Stimulated activated CD8-positive, alpha-beta memory T cell treated with anti-CD3 and anti-CD28 coated beads, Interleukin-15, amount 100 ng/mL, for 4 hours (primary cell): ENCODE measurements around the gene DNMT3A.

ENCODE experiments used
- DNase-seq, 2 donors: peaks; one replicate each; pipeline ENCODE4 v3.0.0-alpha.2; 2020; ENCODE audit warnings: low read depth in 2 of 2

Gene DNMT3A

GRCh38 chr2:25258847-25259736 lies 82.6 kb downstream of the DNMT3A start:
- no peak for DNase-seq

DNA sequence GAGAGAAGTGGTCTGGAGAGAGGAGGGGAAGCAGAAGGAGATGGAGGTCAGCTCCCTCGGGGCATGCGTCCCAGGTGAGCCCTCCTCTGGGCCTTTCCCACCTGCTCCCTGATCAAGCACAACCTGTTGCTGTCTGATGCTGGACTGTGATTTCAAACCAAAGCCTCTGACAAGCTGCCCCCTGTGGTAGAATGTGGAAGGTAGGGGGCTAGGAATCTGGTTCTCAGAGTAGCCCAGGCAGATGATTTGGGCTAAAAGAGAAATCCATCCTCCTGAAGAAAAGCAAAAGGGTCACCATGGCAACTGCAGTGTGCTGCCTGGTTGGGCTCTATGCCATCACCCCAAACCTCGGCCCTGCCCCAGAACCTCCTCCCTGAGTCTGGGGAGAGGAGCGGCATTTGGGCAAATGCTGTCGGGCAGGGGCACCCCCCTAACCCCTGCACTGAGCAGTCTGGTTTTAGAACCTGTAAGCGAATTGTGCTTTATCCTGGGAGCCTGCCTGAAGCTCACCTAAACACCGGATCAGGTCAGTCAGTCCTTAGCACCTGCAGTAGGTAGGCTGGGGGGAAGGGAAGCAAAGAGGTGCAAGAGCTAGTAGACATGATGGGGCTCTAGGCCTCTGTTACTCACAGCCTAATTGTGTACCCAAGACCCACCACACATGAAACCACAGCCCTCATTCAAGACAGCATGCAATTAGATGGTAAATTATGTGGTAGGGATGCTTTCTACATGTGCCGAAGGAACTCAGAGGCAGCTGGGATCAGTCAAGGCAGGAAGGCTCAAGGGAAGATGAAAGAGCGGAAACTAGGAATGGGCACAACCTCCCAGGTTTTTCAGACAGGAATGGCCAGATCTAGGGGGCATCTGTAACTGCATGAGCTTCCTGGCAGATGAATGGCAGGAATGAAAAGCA lies 83.5 kb downstream of the DNMT3A start:
- no peak for DNase-seq

GRCh38 chr2:25257032-25257552 lies 84.6 kb downstream of the DNMT3A start:
- no peak for DNase-seq

- DNase-seq: no peak
These were observed 85.2 kb downstream of the DNMT3A start for GRCh38 chr2:25256488-25256875.

DNA sequence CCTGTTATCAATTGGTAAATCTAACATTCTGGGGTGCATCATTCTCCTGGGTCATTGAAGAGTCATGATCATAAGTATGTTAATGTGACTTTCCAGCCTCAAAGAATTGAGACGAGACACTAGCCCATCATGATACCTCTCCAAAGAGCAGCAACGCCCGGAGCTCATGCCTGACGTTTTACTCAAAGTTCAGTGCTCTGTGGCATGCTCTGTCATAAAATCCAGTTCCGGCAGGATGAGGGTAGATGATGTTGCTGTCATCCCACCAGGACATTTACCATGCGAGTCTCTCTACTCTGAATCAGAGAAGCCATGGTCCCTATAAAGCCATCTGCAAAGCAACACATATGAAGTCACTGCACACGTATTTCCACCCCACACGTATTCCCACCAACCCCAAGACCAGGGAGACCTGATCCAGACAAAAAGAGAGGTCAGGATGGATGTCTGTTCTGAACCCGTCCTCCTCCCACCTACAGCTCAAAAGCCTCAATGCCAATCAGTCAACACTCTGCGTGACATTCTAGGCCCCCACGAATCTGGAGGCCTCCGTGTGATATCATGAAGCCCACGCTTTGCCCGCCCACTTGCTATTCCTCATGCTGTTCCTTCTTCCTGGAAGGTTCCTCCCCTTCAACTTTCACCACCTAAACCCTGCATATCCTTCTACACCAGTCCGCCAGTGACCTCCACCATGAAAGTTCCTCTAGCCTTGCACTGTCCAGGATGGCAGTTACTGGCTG lies 85.8 kb downstream of the DNMT3A start:
- no peak for DNase-seq

DNA sequence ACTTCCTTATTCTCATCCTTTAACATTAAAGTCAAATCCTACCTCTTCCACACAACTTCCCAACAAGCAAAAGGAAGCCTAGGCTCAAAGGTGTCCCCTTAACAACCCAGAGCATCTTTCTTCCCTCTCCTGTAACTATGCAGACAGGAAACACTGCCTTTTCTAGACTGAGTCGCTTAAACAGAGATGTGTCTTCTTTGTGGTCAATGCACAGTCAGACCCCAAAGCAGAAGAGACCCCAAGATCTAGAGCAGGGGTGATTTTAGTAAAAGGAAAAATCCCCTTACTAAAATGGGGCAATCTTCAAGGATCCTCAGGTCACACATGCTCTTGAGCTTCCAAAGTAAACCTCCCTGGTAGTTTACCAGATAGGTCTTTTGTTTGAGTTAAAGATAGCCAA lies 86.8 kb downstream of the DNMT3A start:
- DNase-seq: no peak

DNA sequence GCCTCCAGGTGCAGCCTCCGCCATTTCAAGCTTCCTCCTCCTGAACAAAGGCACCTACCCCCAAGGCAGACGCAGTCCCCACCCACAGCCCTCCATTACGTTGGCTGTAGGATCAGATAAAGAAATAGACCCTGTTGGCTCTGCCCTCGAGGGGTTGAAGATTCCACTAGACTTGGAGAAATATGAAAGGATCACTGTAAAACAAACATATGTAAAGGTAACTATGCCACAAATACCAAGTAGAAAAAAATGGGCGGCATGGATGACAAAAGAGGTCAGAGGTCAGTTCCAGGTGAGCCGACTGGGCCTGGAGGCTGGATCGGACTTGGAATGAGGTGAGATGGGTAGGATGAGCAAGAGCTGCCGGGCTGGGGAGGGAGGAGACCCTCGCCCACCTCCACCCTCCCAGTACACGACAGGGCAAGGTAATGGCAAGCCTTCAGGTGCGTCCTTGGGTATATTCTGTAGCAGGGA lies 88.5 kb downstream of the DNMT3A start:
- DNase-seq: no peak

- DNase-seq: peak in 1 of 2 donors; percentile 43
These were observed 89.2 kb downstream of the DNMT3A start for GRCh38 chr2:25252291-25253152.

- peak in 1 of 2 donors; percentile 32 for DNase-seq
These were observed 90.1 kb downstream of the DNMT3A start for GRCh38 chr2:25251422-25252273.

DNA sequence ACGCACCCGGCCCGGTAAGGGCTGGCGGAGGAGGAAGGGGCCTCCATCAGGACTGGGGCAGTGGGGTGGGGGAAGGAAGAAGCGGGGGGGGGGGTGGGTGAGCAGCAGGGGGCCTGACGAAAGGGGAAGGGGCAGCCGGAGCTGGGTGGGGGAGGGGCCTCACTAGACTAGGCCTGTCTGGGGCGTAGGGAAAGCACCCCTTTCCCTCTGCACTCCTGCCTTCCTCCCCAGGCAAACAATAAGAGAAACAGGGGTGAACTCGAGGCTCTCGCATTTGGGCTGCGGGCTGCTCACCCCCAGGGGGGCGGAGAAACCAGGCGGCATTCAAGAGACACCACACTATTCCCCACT lies 90.7 kb downstream of the DNMT3A start:
- DNase-seq: peak in 1 of 2 donors; percentile 5

DNA sequence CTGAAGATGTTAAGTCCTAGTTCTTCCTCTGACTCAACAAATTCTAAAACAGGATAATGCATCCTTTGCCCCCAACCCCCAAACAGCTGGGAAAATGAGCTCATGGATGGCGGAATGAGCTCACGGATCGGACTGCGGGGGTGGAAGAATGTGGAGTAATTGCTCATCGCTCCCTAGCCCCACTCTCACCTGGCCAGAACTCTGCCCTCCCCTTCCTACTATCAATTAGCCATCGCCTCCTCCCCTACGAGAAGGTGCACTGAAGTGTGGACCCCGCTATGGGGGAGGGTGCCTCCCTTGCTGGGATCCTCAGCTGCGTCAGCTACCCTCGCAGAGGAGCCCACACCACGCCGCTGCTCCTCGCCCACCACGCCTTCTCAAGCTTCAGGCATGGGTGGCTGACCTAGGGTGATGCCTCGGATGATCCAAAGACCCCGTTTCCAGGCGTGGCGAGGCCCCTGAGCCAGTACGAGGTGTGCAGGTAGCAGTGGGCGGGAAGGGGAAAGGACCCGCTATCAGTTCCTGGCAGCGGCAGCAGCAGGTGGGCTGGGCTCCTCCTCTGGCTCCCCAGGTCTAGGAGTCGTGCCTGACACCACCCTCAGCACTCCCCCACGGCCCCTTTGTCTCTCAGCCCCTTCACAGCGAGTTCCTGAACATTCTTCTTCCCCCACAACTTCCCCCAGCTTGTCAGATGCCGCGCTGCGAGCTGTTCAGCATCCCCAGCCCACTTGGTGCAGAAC lies 91.2 kb downstream of the DNMT3A start:
- DNase-seq: peak; percentile 3 to 25

DNA sequence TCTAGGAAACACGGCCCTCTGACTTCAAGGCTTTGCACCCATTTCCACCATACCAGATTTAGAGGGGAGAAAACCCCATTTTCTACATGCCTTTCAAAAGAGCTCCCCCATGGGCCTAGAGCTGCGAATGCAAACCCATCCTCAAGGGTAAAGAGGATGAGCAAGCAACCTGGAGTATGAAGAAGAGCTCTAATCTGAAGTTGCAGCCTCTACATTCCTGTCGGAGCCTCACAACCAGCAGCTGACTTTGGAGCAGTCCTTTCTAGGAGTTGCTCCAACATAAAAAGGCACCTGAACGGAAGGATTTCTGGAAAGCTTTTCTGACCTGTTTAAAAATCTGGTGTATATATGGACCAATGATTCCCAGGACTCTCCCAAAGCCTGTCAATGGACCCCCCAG lies 91.9 kb downstream of the DNMT3A start:
- DNase-seq: no peak

DNA sequence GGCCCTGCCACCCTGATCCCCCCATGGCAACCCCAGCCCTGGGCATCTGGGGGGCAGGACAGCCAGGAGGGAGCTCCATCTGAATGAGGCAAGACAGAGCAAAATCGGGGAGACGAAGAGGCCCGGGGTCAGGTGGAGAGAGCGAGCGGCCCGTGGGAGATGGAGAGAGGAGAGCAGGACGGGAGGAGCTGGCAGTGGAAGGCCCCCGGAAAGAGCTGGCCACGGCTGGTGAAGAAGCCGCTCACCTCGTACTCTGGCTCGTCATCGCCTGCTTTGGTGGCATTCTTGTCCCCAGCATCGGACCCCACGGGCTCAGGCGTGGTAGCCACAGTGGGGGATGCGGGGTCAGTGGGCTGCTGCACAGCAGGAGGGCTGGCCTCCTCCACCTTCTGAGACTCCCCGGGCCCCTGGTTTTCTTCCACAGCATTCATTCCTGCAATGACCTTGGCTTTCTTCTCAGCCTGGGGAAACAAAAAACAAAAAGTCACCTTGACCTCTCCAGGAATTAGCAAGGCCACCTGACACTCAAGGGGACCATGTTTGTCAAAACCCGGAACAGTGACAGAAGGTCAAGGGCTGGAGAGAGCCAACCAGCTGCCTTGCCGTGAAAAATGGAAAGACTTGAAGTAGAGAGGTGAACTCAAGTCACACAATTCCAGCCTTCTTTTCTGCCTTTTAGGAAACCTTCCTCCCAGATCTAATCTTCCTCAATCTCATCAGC lies 93.8 kb downstream of the DNMT3A start:
- DNase-seq: no peak

- no peak for DNase-seq
These were observed 95.0 kb downstream of the DNMT3A start for GRCh38 chr2:25246558-25247290.

GRCh38 chr2:25246001-25246400 lies 95.7 kb downstream of the DNMT3A start:
- DNase-seq: no peak

DNA sequence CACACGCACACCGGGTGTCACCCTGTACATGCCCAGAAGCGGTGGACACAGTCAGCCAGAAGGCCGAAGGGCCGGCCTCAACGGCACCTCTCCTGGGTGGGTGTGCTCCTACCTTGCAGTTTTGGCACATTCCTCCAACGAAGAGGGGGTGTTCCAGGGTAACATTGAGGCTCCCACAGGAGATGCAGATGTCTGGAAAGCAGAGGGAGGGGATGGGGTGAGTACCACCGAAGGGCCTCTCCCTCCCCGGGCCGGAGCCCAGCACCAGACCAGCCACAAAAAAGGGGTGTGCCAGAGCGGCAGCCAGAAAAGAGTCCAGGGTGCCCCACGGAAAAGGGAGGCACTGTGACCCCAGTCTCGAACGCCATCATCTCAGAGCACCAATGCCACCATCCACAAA lies 96.6 kb downstream of the DNMT3A start:
- DNase-seq: no peak

GRCh38 chr2:25243995-25244394 lies 97.7 kb downstream of the DNMT3A start:
- no peak for DNase-seq

GRCh38 chr2:25241452-25241851 lies 100.3 kb downstream of the DNMT3A start:
- DNase-seq: no peak
